Activated CD8-positive, alpha-beta memory T cell treated with anti-CD3 and anti-CD28 coated beads, Interleukin-2, amount 50 U/mL, for 24 hours (primary cell): ENCODE measurements around the gene RXFP1.

Experiments
- DNase-seq: peaks from one replicate; pipeline ENCODE4 v3.0.0-alpha.2; 2020; ENCODE audit errors: extremely low read depth

RXFP1 gene

DNA sequence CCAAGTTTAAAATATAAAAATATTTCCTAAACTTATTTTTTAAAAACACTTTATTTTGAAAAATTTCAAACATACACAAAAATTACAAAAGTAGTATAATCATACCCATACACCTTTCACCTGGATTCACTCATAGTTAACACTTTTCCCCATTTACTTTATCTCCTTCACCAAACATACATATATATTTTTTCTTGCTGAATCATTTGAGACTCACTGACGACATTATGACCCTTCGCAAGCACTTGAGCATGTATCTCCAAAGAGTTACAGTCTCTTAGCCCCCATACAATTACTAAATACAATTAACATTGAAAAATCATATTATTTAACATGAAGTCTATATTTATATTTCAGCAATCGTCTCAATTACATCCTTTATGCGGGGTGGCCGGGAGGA is 19.8 kb downstream of the RXFP1 start:
- DNase-seq, result no peak

DNA sequence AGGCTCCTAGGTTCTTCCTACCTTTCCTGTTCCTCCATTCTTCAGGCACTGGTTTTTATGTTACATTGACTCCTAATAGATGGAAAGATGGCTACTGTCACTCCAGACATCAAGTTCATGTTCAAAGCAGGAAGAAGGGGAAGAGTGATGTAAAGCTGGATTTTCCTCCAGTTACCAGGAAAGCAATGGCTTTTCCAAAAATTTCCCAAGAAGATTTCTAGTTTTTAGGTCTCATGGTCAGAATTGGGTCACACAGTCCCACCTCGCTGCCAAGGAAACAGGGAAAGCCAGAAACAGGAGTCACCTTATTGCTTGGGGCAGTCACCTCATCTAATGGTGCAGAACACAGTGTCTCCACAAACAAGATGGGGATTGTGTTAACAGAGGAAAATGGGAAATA is 21.5 kb downstream of the RXFP1 start:
- no peak for DNase-seq

DNA sequence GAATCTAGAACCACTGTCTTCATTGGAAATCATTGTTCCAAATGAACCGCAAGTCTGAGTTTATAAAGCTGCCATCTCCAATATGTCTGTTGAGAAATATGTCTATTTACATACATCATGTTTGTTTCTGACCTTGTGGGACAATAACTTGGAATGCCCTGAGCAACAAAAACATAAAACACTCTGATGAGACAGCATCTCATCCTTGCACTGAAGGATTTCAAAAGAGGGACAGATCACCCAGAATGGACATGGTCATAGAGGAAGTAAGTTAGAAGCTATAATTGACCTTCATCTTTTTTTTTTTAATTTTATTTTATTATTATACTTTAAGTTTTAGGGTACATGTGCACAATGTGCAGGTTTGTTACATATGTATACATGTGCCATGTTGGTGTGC is 22.5 kb downstream of the RXFP1 start:
- DNase-seq, result no peak

DNA sequence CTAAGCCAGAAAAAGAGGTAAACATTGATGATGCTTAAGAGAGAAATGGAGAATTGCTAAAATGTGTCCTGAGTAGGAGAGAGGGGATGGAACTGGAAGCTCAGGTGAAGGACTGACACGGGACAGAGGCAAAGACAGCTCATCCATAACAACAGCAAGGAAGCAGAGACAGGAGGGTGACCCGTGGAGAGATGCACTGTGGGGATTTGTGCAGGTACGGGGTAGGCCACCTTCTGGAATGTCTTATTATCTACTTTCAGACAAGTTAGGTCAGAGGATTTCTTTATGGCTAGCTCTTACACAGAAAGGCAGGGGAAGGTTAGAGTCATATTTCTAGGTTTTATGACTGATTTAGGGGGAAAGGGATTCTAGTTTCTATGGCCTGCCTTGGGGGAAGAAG is 31.7 kb downstream of the RXFP1 start:
- DNase-seq, result no peak

DNA sequence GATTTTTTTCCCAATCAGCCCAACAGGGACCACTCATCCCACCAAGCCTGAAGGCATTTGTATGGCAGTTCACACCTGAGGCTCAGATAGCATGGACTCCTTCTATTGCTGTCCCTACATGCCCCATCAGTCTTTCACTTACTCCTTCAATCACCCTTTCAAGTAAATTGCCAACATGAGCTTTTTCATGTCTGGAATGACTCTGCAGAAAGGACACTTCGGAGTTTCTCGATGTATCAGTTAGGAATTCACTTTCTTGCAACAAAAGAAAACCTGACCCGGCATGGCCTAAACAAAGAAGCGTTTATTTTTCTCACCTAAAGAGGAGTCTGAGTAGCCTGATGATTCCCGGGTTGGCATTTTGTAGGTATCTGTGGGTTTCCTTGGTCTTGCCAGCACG is 38.6 kb downstream of the RXFP1 start:
- no peak for DNase-seq

DNA sequence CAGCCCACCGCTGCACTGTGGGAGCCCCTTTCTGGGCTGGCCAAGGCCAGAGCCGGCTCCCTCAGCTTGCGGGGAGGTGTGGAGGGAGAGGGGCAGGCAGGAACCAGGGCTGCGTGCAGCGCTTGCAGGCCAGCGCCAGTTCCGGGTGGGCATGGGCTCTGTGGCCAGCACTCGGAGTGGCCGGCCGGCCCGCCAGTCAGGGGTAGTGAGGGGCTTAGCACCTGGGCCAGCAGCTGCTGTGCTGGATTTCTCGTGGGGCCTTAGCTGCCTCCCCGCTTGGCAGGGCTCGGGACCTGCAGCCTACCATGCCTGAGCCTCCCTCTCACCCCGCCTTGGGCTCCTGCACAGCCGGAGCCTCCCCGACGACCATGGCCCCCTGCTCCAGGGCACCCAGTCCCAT is 45.2 kb downstream of the RXFP1 start:
- DNase-seq, result no peak

DNA sequence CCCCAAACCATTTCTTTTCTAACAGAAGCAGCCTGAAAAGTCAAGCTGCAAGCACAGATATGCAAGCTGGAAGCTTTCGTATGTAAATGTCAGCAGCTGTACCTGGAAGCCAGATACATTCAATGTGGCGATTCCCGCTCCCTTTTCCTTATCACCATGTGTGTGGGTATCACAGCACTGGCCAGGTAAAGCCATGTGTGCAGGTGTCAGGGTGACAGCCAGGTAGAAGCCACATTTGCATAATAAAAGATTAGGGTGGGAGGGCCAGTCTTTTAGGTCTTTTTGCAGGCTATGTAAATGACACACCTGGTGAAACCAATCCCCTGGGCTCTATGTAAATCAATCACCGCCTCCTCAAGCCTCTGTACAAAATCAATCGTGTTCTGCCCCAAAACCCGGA is 50.1 kb downstream of the RXFP1 start:
- no peak for DNase-seq

DNA sequence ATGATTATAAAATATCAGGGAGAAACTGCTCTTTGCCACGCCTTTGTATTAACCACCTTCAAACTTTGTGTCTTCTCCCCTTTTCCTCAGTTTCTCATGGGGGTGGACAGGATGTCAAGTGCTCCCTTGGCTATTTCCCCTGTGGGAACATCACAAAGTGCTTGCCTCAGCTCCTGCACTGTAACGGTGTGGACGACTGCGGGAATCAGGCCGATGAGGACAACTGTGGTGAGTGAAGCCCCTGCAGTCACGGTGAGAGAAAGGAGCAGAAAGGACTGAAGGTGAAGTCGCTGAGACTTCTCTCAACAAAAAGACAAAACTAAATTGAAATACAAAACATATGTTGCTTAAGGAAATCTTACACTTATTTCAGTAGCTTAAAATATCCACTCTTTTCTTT is 50.9 kb downstream of the RXFP1 start:
- no peak for DNase-seq

DNA sequence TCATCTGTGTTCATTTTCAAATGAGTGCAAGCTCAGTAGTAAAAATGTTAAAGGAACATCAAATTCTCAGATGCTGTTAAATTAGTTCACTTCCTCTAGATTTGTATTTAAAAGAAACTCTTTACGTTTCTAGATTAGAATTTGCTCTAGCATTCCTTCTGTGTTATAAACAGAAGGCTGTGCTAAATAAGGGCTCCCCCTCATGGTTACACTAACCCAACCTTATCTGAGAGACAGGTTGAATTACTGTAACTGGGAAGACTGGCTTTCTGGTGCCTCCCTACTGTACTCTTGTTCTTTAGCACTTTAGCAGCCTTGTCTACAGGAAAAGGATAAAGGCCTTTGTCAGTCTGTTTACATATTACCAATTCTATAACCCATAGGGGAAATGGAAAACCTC is 56.8 kb downstream of the RXFP1 start:
- DNase-seq, result no peak

DNA sequence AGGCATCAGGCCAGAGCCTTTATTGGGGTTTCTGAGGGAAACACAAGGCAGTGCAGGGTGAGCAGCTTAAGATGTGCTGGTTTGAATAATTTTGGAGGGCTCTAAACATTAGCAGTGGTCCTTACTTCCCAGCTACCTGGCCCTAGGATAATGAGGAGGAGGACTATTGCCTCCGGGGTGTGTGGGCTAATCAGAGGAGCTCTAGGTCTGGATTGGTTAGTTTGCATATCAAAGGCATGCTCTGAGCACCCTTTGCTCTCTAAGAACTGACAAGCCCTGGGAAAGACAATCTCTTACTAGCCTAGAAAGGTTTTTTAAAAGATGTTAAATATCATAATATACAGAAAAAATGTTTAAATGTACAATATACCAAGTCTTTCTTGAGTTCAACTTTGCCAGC is 58.4 kb downstream of the RXFP1 start:
- no peak for DNase-seq

DNA sequence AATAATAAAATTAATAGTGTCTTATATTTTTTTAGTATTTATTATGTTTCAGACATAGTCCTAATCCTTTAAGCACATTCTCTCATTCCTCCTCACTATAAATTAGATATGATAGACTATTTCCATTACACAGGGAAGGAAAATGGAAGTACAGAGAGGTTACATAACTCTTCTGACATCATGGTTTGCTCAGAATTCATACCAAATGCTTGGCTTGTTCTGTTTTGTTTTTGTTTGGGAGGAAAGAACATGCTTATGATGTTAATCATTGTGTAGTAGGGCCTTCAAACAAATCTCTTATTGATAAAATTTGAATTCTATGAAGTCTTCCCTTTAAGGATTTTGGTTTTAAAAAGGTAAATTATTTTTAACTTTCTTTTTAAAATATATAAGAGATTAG is 59.5 kb downstream of the RXFP1 start:
- DNase-seq, result no peak

DNA sequence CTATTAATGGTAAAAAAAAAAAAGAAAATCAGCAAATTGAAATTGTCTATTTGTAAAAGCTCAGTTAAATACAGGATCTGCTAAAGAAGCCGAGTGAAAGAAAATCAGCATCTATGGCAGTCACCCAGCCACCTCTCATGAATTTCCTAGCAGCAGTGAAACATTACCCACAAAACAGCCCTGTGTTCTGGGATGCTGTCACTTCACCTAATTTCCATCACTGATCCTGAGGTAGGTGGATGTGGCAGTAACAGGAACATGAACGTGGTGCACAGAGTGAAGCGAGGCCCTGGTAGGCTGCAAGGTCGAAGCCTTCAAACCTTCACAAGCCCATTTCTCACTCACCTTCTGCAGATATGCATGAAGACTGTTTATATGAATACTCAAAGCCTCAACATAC is 65.2 kb downstream of the RXFP1 start:
- DNase-seq, result no peak

DNA sequence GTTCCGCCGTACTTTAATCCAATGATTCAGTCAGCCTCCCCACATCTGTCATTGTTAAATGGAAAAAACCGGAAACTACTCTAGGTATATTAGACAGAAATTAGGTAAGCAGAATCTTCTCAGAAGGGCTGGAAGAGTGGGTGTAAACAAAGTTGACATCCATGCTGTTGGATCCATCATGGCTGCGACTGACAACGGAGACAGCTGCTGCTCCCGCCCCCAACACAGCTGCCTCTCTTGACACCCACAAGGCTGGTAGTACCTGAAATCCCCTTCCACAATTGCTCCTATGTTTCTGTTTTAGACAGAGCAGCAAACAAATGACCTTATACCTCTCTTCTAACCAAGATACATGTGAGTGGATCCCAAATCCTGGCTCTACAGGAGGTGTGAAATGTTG is 66.6 kb downstream of the RXFP1 start:
- no peak for DNase-seq

DNA sequence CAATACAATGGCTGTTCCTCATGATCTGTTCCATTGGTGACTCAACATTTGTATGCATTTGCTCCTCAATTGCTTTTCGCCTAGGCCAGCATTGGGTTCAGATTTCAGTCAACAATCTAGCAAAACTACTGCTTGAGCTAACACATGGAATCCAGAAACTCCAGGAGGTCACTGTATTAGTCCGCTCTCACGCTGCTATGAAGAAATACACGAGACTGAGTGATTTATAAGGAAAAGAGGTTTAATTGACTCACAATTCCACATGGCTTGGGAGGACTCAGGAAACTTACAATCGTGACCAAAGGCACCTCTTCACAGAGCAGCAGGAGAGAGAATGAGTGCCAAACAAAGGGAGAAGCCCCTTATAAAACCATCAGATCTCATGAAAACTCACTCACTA is 67.1 kb downstream of the RXFP1 start:
- DNase-seq, result no peak

DNA sequence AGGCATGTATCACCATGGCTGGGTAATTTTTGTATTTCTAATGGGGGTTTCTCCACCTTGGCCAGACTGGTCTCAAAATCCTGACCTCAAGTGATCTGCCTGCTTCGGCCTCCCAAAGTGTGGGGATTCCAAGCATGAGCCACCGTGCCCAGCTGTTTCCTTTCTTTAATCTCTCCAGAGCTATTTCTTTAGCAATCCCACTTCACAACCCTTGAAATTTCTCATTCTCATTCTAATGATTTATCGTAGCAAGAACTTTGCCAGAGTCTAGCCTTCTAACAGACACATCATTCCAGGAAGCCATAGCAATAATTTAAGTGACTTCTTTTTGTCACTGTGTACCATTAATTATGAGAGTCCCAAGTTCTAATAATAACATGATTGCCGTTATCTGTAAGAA is 68.6 kb downstream of the RXFP1 start:
- no peak for DNase-seq

DNA sequence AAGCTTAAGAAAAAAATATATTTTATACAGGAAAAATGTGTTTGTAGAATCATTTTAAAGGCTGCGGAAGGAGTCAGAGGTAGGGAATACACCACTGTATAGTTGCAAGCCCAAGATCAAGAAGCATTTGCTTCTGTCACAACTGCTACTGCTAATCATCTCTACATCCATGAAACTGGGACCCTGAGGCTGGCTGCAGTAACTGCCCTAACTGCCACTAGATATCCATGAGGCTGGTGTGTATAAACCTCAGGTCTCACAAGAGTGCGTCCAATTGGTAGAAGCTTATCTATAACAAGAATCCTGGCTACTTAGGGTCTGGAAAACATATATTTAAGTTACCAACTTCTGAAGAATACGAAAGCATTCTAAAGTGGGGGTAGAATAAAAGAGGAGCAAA is 69.1 kb downstream of the RXFP1 start:
- DNase-seq, result no peak

DNA sequence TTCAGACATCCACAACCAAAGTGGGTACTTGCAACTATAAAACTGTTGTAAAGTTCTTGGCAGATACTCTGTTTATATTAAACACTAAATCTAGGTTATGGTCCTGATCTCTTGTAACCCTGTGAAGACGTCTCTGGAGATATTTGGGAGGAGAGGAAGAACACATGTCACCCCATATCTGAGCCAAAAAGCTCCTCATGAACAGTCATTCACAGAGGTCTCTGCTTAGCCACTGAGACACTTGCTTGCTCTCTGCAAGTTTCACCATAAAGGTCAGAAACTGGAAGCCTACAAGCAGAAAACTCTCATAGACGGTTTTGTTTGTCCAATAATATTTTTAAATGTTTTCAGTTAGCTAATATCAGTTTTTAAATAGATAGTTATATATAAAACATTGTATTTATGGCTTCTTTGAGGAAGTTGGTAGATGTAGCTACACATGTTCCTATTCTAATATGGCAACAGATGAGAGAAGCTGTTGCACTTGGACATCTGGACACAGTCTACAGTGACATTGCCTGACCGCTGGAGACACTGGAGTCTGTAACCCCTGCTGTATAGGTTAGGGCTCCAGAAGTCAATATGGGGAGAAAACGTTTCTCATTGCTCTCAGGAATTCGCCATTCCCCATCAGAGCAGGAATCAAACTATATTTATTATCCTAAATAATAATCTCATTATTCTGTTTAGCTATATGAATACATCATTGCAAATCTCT is 76.4 kb downstream of the RXFP1 start:
- DNase-seq, result no peak

DNA sequence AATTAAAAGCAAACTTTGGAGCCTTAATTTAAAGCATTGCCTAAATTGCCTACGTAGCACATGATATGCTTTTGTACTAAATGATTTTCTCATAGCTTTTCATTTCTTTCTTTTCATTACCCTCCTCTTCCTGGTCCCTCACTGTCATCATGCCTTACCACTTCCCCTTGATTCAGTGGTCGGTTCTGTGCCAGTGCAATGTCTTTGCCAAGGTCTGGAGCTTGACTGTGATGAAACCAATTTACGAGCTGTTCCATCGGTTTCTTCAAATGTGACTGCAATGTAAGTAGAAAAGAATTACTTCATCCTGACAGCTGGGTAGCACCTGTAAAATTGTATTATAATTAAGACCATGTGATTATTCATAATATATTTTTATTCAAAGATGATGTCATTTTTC is 77.5 kb downstream of the RXFP1 start:
- DNase-seq, result no peak

DNA sequence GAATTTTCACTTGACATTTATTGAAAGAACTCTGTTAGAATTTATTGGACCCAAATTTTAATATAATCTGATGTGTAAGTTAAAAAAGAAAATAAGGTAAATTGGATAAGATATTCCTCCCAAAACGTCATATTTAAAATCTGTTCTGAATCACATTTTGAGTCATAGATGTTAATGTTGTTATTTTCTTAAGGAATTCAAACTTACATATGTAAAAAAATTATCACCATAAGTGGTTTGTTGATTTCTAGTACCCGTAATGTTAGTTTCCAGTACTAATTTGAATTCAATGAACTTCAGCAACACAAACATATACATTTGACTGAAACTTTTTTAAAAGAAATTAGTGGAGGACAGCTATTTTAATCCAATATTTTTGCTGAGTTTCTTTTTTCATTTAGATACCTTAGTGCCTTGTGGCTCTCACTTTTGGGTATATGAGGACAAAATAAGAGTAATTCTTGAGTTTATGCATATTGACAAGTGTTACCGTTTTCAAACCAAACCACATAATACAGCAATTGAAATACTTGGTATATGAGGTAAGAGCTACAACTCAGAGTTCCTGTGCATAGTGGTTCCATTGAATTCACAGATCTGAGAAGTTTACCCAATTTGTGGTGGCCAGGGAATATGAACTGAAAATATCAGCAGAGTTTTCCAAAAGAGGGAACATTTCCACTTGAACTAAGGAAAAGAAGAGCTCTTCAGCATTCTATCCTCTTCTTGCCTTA is 78.2 kb downstream of the RXFP1 start:
- no peak for DNase-seq

DNA sequence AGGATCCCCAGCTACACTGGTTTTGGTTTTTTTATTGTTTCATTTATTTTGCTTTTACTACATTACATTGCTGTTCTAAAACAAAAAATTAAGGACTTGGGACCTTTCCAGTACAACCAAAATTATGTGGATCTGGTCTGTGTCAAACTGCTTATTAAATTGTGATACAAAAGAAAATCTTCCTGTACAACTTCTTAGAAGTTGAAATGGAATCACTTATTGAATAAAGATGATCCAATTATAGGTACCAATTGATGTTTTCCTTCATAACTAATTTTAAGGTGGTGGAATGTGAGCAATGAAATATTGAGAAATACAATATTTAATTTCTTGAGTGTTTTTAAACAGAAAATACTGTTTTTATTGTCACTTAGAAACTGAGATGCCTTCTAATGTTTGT is 82.7 kb downstream of the RXFP1 start:
- DNase-seq, result no peak

DNA sequence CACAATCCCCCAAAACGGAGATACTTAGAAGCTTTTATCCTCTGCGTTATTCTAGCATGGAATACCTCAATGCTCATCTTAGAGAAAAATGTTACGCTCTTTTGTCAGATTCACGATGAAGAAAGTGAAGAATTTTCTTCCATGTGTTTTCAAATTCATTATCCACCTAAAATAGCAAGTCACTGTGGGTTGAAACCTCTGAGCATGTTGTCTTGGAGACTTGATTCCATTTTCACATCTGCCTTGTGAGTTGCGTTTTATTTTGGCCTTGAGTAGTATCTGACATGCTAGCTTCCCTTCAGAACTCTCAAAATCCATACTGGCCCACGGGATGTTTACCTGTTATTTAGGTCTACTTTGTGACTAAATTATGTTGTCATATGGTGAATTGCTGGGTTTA is 83.7 kb downstream of the RXFP1 start:
- DNase-seq, result no peak

DNA sequence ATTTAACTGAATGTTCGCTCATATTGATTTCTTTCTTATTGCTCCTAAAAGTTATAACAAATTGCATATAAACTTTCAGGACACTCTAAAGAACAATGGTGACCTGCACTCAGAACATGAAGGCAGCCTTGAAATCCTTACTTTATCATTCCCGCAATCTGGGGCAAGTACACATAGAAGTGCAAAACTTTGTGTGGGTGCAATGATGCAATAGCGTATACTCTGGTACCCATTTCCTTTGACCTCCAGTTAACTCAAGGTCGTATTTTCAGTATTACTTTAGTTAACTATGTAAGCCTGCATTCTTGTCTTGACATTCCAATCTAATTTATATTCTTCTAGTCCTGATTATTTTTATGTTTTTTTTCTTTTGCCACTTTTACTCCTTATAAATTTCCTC is 85.3 kb downstream of the RXFP1 start:
- no peak for DNase-seq

DNA sequence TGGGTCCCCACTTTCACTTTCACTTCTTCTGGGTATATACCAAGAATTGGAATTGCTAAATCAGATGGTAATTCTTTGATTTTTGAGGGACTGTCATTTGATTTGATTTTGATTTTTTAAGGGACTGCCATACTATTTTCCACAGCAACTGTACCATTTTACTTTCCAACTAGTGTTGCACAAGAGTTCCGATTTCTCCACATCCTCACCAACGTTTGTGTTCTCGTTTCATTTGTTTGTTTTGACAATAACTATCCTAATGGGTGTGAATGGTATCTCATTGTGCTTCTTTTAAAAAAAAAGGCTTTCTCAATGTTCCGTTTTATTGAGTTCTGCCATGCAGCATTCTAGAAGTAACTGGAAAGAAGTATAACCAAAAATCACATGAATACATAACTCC is 87.4 kb downstream of the RXFP1 start:
- DNase-seq, result no peak

DNA sequence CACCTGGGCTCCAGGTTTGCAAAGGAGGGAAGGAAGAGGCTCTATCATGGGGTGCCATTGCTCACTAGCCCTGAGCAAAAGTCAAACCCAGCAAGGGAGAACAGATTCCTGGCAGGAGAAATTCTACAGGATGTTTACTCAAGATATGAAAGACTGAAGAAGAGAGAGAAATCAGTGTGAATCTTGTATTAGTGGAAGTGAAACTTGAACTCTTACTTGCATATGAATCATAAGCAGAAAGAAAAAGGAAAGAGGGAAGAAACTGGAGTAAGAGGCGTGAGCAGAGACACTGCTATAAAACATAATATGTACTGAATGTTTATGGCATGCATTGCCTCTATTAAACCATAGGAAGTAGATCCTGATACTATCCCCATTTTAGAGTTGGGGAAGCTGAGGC is 89.1 kb downstream of the RXFP1 start:
- no peak for DNase-seq
